Measurements from ENCODE around the gene TAS1R3. TPM values are rescaled to one million over a fixed set of nuclear protein-coding genes. Genes with fewer than 3 reads are reported as not detected.

Gene TAS1R3
- total and polyA plus RNA-seq, 2 experiments from 2014 or later, result 0.14 TPM; not detected in 1

- no peak for TF ChIP-seq ZNF462 (CRISPR knock-in tag; IDR thresholded peaks at IDR 0.05)
- TF ChIP-seq ETS1 (IDR thresholded peaks at IDR 0.05), result no peak
Observed at GRCh38 chr1:1356796-1357401, 25.8 kb downstream of the TAS1R3 start (continued).

- peaks cover 26% of the 10 kb centered on the region for H3K27me3 ChIP-seq (ENCODE audit: insufficient read depth)
- H3K9me3 Mint-ChIP-seq, result no peaks in the 10 kb centered on the region; the same call in 2 of the 3 replicates
- no peak for TF ChIP-seq ZNF462 (CRISPR knock-in tag; IDR thresholded peaks at IDR 0.05)
- TF ChIP-seq POLR2AphosphoS5 (IDR thresholded peaks at IDR 0.05; ENCODE audit: low read depth), result no peak
- no peak for TF ChIP-seq NANOG (IDR thresholded peaks at IDR 0.05; ENCODE audit: borderline replicate concordance)
- TF ChIP-seq CREB1 (CRISPR knock-in tag; IDR thresholded peaks at IDR 0.05; ENCODE audit: low read depth), result no peak
- no peak for TF ChIP-seq ETS1 (IDR thresholded peaks at IDR 0.05)
Observed at GRCh38 chr1:1357871-1358432, 26.9 kb downstream of the TAS1R3 start.

More at GRCh38 chr1:1357871-1358432, 26.9 kb downstream of the TAS1R3 start:
- peaks cover 33% of the 10 kb centered on the region for H3K4me1 Mint-ChIP-seq
- peak overlapping the region; percentile 52; the same call in 1 of the 2 replicates for H3K27ac Mint-ChIP-seq
- Histone ChIP-seq H3K4me2 (peak overlapping the region; percentile 69; the same call in 1 of the 2 replicates), H3K9me2 (ENCODE audit: insufficient read depth) (no peaks in the 10 kb centered on the region), H3K4me3 (peak overlapping the region; percentile 35; the same call in 1 of the 2 replicates), H3K79me2 (replicated peaks; ENCODE audit: insufficient read depth) (no peaks in the 10 kb centered on the region), H3K27ac (ENCODE audit: low read depth) (no peak overlapping the region), H4K20me1 (replicated peaks; ENCODE audit: insufficient read depth) (no peaks in the 10 kb centered on the region), H3K4me1 (ENCODE audit: insufficient read depth) (peaks cover 29% of the 10 kb centered on the region), H3K36me3 (ENCODE audit: insufficient read depth) (no peaks in the 10 kb centered on the region), H2AFZ (no peak overlapping the region; the same call in 1 of the 2 replicates), H3F3A (replicated peaks; ENCODE audit: low read depth) (peaks cover 25% of the 10 kb centered on the region; the same call in 1 of the 2 replicates)
- no peaks in the 10 kb centered on the region for H3K36me3 Mint-ChIP-seq (ENCODE audit: low read depth)
- peaks cover 32% of the 10 kb centered on the region for H3K27me3 Mint-ChIP-seq (ENCODE audit: insufficient read depth, low read depth, poor library complexity)
- DNase-seq (ENCODE audit: low spot score), result no peak
- ATAC-seq, result peak; percentile 0
- H3K4me3 Mint-ChIP-seq, result peak overlapping the region; percentile 45; the same call in 1 of the 3 replicates
